Neuronal stem cell (in vitro differentiated cells): ENCODE results near the gene SIK3.

Experiments
- DNase-seq: peaks from one replicate; pipeline ENCODE4 v3.0.0-alpha.2; 2013; ENCODE audit warnings: low spot score
- H2AFZ ChIP-seq: one replicate; pipeline ENCODE4 v1.6.1; 2013; ENCODE audit warnings: mild to moderate bottlenecking, low read length, inconsistent platforms
- H2AK5ac ChIP-seq: 2 replicates; pipeline ENCODE4 v1.6.1; 2013; ENCODE audit warnings: low read depth, mild to moderate bottlenecking, inconsistent platforms, low read length, moderate library complexity, mixed read lengths
- H2BK120ac ChIP-seq: 2 replicates; pipeline ENCODE4 v1.6.1; 2013; ENCODE audit warnings: low read depth, mild to moderate bottlenecking, inconsistent platforms, low read length, moderate library complexity, mixed read lengths
- H2BK12ac ChIP-seq: one replicate; pipeline ENCODE4 v1.6.1; 2013; ENCODE audit warnings: low read length, inconsistent platforms
- H2BK15ac ChIP-seq: 2 replicates; pipeline ENCODE4 v1.6.1; 2013; ENCODE audit warnings: mild to moderate bottlenecking, low read length, inconsistent platforms, mixed read lengths
- H2BK5ac ChIP-seq: one replicate; pipeline ENCODE4 v1.6.1; 2013; ENCODE audit warnings: inconsistent platforms, mild to moderate bottlenecking, low read length, moderate library complexity
- H3K14ac ChIP-seq: one replicate; pipeline ENCODE4 v1.6.1; 2013; ENCODE audit warnings: low read length, inconsistent platforms
- H3K18ac ChIP-seq: 2 replicates; pipeline ENCODE4 v1.6.1; 2013; ENCODE audit warnings: low read length, inconsistent platforms
- H3K23ac ChIP-seq: 2 replicates; pipeline ENCODE4 v1.6.1; 2013; ENCODE audit warnings: low read depth, mild to moderate bottlenecking, mixed read lengths, low read length, inconsistent platforms; ENCODE audit not compliant: poor library complexity
- H3K27ac ChIP-seq: replicated peaks from 3 replicates; pipeline ENCODE4 v1.5.1; 2013; ENCODE audit warnings: low read length, inconsistent platforms
- H3K27me3 ChIP-seq, 3 experiments: 2 replicates each; pipeline ENCODE4 v1.6.1; 2013; ENCODE audit warnings: low read length in 3 of 3, mild to moderate bottlenecking in 2 of 3, inconsistent platforms in 1 of 3, low read depth in 1 of 3, mixed read lengths in 1 of 3, moderate library complexity in 1 of 3; ENCODE audit not compliant: control insufficient read depth in 3 of 3, insufficient read depth in 3 of 3
- H3K36me3 ChIP-seq, 2 donors: replicated peaks in 1 of 2; 2 replicates each; pipeline ENCODE4 v1.6.1; 2013; ENCODE audit warnings: low read length in 2 of 2; ENCODE audit not compliant: control insufficient read depth in 2 of 2, insufficient read depth in 2 of 2
- H3K4ac ChIP-seq: 2 replicates; pipeline ENCODE4 v1.6.1; 2013; ENCODE audit warnings: inconsistent platforms, mild to moderate bottlenecking, low read length, moderate library complexity
- H3K4me1 ChIP-seq, 2 donors: 1 replicate in 1 of 2; 2 replicates in 1 of 2; pipeline ENCODE4 v1.6.1; 2013; ENCODE audit warnings: low read length in 2 of 2, low read depth in 1 of 2; ENCODE audit not compliant: control insufficient read depth in 2 of 2, insufficient read depth in 1 of 2
- H3K4me2 ChIP-seq: one replicate; pipeline ENCODE4 v1.6.1; 2013; ENCODE audit warnings: mild to moderate bottlenecking, low read length, inconsistent platforms; ENCODE audit not compliant: insufficient read depth, poor library complexity, severe bottlenecking
- H3K4me3 ChIP-seq, 2 donors: 2 replicates each; pipeline ENCODE4 v1.5.1; 2013; ENCODE audit warnings: low read length in 2 of 2, mild to moderate bottlenecking in 2 of 2, inconsistent platforms in 1 of 2, moderate library complexity in 1 of 2
- H3K79me1 ChIP-seq: one replicate; pipeline ENCODE4 v1.6.1; 2013; ENCODE audit warnings: low read depth, mild to moderate bottlenecking, inconsistent platforms, low read length, moderate library complexity
- H3K9ac ChIP-seq: one replicate; pipeline ENCODE4 v1.6.1; 2013; ENCODE audit warnings: mild to moderate bottlenecking, low read depth, low read length, inconsistent platforms; ENCODE audit not compliant: poor library complexity
- H3K9me3 ChIP-seq, 2 donors: replicated peaks in 1 of 2; 2 replicates each; pipeline versions ENCODE3 to v1.6.1; 2013; ENCODE audit warnings: low read length in 2 of 2, mild to moderate bottlenecking in 2 of 2, inconsistent platforms in 1 of 2, low read depth in 1 of 2, mixed read lengths in 1 of 2, moderate library complexity in 1 of 2; ENCODE audit not compliant: control insufficient read depth in 2 of 2, insufficient read depth in 1 of 2
- H4K8ac ChIP-seq: one replicate; pipeline ENCODE4 v1.6.1; 2013; ENCODE audit warnings: low read depth, mild to moderate bottlenecking, inconsistent platforms, low read length, moderate library complexity
- H4K91ac ChIP-seq: one replicate; pipeline ENCODE4 v1.6.1; 2013; ENCODE audit warnings: low read length, low read depth, mild to moderate bottlenecking, inconsistent platforms; ENCODE audit not compliant: poor library complexity
- WGBS, 2 donors: extraction: QIAGEN DNeasy Blood & Tissue Kit; methylation state at CpG; one replicate each; pipeline ENCODE4 v1.1.7; 2013; ENCODE audit warnings: missing lambda C conversion rate in 2 of 2, mixed read lengths in 1 of 2; ENCODE audit not compliant: insufficient read length in 2 of 2, insufficient replicate concordance in 1 of 2; ENCODE audit errors: extremely low coverage in 2 of 2; 5-methylcytosine and 5-hydroxymethylcytosine counted together

Gene SIK3

GRCh38 chr11:117022526-117022925, 75.7 kb downstream of the SIK3 start:
- no peak overlapping the region for H3K9ac ChIP-seq
- H3K9me3 ChIP-seq = peaks cover 0 to 2% of the 10 kb centered on the region in 2 donors
- peaks cover 0 to 8% of the 10 kb centered on the region in 2 donors for H3K4me1 ChIP-seq
- H3K4me3 ChIP-seq = no peak overlapping the region
- no peaks in the 10 kb centered on the region for H3K79me1 ChIP-seq
- H2BK5ac ChIP-seq = no peak overlapping the region
- H2AFZ ChIP-seq = no peak overlapping the region
- no peak overlapping the region for H2AK5ac ChIP-seq
- H3K36me3 ChIP-seq = no peaks in the 10 kb centered on the region
- no peak overlapping the region for H2BK12ac ChIP-seq
- H4K91ac ChIP-seq = no peak overlapping the region
- DNase-seq = no peak
- H3K4ac ChIP-seq = no peak overlapping the region
- WGBS, 2 donors = no CpG with 5 or more reads among the region's 3 CpGs
- no peak overlapping the region for H2BK120ac ChIP-seq
- H2BK15ac ChIP-seq = no peak overlapping the region
- no peak overlapping the region for H3K27ac ChIP-seq
- H3K14ac ChIP-seq = no peak overlapping the region
- no peak overlapping the region for H3K23ac ChIP-seq
- no peak overlapping the region for H3K4me2 ChIP-seq
- H4K8ac ChIP-seq = no peak overlapping the region
- H3K27me3 ChIP-seq = no peaks in the 10 kb centered on the region
- no peak overlapping the region for H3K18ac ChIP-seq

GRCh38 chr11:117020869-117021564, 77.2 kb downstream of the SIK3 start:
- no peak overlapping the region for H3K4me3 ChIP-seq
- no peak overlapping the region for H3K23ac ChIP-seq
- H3K36me3 ChIP-seq = no peaks in the 10 kb centered on the region
- H2BK12ac ChIP-seq = no peak overlapping the region
- H3K9ac ChIP-seq = no peak overlapping the region
- H3K4me2 ChIP-seq = no peak overlapping the region
- H2BK15ac ChIP-seq = no peak overlapping the region
- H2BK120ac ChIP-seq = no peak overlapping the region
- peaks cover 0 to 8% of the 10 kb centered on the region in 2 donors for H3K4me1 ChIP-seq
- H3K79me1 ChIP-seq = peaks cover 1% of the 10 kb centered on the region
- no peak overlapping the region for H2AFZ ChIP-seq
- WGBS, 2 donors = no CpG with 5 or more reads among the region's 6 CpGs
- H3K4ac ChIP-seq = no peak overlapping the region
- H3K14ac ChIP-seq = no peak overlapping the region
- H4K91ac ChIP-seq = no peak overlapping the region
- no peak overlapping the region for H2BK5ac ChIP-seq
- no peak overlapping the region for H3K18ac ChIP-seq
- peaks cover 0 to 2% of the 10 kb centered on the region in 2 donors for H3K9me3 ChIP-seq
- H4K8ac ChIP-seq = no peak overlapping the region
- no peaks in the 10 kb centered on the region for H3K27me3 ChIP-seq
- H3K27ac ChIP-seq = no peak overlapping the region
- no peak for DNase-seq
- H2AK5ac ChIP-seq = no peak overlapping the region

GRCh38 chr11:117020287-117020686, 77.9 kb downstream of the SIK3 start:
- Histone ChIP-seq H3K4me3 (no peak overlapping the region), H3K14ac (no peak overlapping the region), H2BK120ac (no peak overlapping the region), H2BK12ac (no peak overlapping the region), H3K9me3 (peaks cover 0 to 2% of the 10 kb centered on the region in 2 donors), H3K36me3 (no peaks in the 10 kb centered on the region), H4K91ac (no peak overlapping the region), H2AFZ (no peak overlapping the region), H3K9ac (no peak overlapping the region), H3K4me1 (peaks cover 0 to 8% of the 10 kb centered on the region in 2 donors), H3K4ac (no peak overlapping the region), H2BK15ac (no peak overlapping the region), H3K27me3 (no peaks in the 10 kb centered on the region), H3K27ac (no peak overlapping the region), H2AK5ac (no peak overlapping the region), H3K4me2 (no peak overlapping the region), H3K18ac (no peak overlapping the region), H2BK5ac (no peak overlapping the region), H4K8ac (no peak overlapping the region), H3K79me1 (peaks cover 1% of the 10 kb centered on the region), H3K23ac (no peak overlapping the region)
- no peak for DNase-seq
- WGBS, 2 donors = no CpG with 5 or more reads among the region's 1 CpG

GRCh38 chr11:117019871-117020270, 78.4 kb downstream of the SIK3 start:
- H2AFZ ChIP-seq = no peak overlapping the region
- H3K27me3 ChIP-seq = no peaks in the 10 kb centered on the region
- no peak overlapping the region for H3K18ac ChIP-seq
- H3K9ac ChIP-seq = no peak overlapping the region
- no peak overlapping the region for H3K27ac ChIP-seq
- no peak overlapping the region for H2BK15ac ChIP-seq
- H2AK5ac ChIP-seq = no peak overlapping the region
- no peak overlapping the region for H3K4me3 ChIP-seq
- no peak overlapping the region for H2BK5ac ChIP-seq
- peaks cover 1% of the 10 kb centered on the region for H3K79me1 ChIP-seq
- no peak overlapping the region for H3K23ac ChIP-seq
- H3K4me1 ChIP-seq = peaks cover 0 to 8% of the 10 kb centered on the region in 2 donors
- H3K36me3 ChIP-seq = no peaks in the 10 kb centered on the region
- H3K4ac ChIP-seq = no peak overlapping the region
- no CpG with 5 or more reads among the region's 7 CpGs for WGBS, 2 donors
- H4K8ac ChIP-seq = no peak overlapping the region
- H3K14ac ChIP-seq = no peak overlapping the region
- peaks cover 0 to 2% of the 10 kb centered on the region in 2 donors for H3K9me3 ChIP-seq
- no peak overlapping the region for H4K91ac ChIP-seq
- H3K4me2 ChIP-seq = no peak overlapping the region
- H2BK120ac ChIP-seq = no peak overlapping the region
- no peak for DNase-seq
- H2BK12ac ChIP-seq = no peak overlapping the region
